HG02943 (cell line): ENCODE data around the gene TGFBR3.
"Not testable (repeated sequence)": the region's sequence is repeated elsewhere in the genome, so short reads cannot be mapped to it uniquely, and the experiment has no call there.

Experiments used
- ATAC-seq: cut with Tn5 transposase; IDR thresholded peaks from one replicate; pipeline ENCODE4 v1.9.1; 2021; ENCODE audit warnings: mild to moderate bottlenecking, low read depth, moderate library complexity; ENCODE audit not compliant: unreplicated experiment

The TGFBR3 gene

DNA sequence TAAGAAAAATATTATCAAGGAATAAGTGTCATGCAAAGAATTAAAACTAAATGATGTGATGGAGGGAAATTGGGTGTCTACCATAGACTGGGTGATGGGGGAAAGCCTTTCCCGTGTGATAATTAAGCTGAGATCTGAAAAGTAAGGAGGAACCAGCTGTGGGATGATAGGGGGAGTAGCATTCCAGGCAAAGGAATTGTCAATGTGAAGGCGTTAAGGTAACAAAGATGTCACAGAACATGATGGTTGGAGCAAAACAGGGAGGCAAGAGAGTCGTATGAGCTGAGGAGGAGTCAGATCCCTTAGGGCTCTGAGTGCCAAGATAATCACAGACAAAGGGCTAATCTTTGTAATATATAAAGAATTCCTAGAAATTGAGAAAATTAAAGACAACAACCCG is 215.2 kb downstream of the TGFBR3 start:
- ATAC-seq, result no peak

- no peak for ATAC-seq
These were observed 216.2 kb downstream of the TGFBR3 start for GRCh38 chr1:91669584-91670350.

DNA sequence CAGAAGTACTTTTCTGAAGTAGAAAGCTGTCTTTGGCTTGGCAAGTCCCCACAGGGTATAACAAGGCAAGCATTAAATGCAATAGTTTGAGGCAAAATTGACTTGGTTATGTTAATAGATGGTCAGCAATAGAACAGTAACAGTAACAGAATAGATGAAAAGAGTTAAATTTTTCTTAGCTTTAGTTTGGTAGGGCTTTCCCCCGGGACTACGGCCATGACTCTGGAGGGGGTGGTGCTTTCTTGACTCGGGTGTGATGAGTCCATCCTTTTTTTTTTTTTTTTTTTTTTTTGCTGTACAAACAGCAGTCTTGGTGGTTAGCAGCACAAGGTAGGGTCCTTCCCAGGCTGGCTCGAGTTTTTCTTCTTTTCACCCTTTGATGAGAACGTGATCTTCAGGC is 219.3 kb downstream of the TGFBR3 start:
- ATAC-seq, result not testable (repeated sequence)

DNA sequence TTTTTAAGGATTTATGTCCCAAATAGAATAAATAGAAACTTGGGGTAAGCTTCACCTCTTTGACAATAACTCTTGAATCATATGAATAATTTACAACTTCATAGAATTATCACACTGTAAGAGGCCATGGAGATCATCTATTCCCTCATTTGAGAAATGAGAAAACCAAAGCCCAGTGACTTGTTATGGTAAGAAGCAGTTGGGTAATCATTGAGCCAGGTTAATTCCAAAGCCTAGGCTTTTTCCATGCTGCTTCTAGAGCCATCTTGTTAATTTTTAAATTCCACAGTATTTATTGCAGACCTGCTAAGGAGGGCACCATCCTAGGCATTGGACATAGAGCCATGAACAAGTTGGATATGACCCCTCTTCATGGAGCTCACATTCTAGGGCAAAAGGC is 224.8 kb downstream of the TGFBR3 start:
- no peak for ATAC-seq

GRCh38 chr1:91660708-91661107 is 225.2 kb downstream of the TGFBR3 start:
- ATAC-seq, result no peak

DNA sequence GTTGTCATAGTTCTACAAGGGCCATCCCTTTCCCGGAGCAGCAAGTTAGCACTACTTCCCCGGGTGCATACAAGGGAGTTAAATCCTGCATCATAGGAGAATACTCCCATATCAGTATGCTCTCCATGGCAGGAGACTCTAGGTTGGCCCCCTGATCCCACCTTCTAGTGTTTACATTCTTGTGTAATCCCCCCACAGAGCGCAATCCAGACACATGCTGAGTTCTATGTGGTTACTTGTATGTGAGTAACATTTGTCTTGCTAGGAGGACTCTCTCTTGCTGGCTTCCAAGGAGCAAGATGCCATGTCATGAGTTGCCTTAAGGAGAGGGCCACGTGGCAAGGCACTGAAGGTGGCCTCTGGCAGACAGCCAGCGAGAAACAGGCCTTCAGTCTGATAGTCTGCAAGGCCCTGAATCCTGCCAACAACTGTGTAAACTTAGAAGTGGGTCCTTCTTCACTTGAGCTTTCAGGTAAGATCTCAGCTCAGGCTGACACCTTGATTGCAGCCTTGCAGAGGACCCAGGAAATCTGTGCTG is 230.0 kb downstream of the TGFBR3 start:
- ATAC-seq, result no peak

- no peak for ATAC-seq
These were observed 232.8 kb downstream of the TGFBR3 start for GRCh38 chr1:91653183-91653582.

GRCh38 chr1:91651661-91652071 is 234.3 kb downstream of the TGFBR3 start:
- ATAC-seq, result no peak

DNA sequence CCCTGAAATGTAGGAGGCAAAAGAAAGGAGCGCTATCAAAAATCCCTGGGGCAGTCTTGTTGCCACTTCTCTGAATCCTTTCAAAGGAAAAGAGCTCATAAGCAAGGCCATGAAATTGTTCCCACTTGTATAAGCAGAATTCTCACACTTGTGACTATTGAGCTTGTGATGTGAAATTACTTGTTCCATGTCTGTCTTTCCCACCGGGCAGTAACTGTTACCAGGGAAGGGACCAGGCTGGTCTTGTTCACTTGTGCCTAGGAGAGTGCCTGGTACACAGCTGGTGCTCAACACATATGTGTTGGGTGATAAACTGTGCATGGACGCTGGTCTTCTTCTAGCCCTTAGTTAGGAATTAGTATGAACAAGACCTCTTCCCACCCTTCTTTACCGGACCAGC is 234.7 kb downstream of the TGFBR3 start:
- ATAC-seq, result no peak

DNA sequence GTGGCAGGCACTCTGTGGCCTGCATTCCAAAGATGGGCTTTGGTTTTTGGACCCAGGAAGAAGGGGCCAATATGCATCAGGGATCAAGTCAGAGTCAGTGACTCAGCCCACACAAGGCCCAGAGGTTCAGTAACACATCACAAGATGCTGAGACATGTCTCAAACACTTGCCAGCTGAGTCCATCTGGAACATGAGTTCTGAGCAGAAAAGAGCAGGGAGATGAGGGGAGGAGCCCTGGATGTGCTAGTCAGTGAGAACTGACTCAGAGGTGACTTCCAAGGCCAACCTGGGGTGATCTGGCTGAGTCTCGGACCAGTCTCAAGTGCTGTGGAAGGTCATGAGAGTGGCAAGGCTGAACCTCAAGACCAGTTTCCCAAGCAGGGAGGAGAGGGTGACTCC is 235.2 kb downstream of the TGFBR3 start:
- ATAC-seq, result no peak

GRCh38 chr1:91647061-91647460 is 238.9 kb downstream of the TGFBR3 start:
- no peak for ATAC-seq

- no peak for ATAC-seq
These were observed 240.9 kb downstream of the TGFBR3 start for GRCh38 chr1:91645031-91645430.

- ATAC-seq, result no peak
These were observed 242.5 kb downstream of the TGFBR3 start for GRCh38 chr1:91643431-91643830.

GRCh38 chr1:91640877-91641526 is 244.9 kb downstream of the TGFBR3 start:
- ATAC-seq, result no peak

- no peak for ATAC-seq
These were observed 248.4 kb downstream of the TGFBR3 start for GRCh38 chr1:91637539-91637994.

GRCh38 chr1:91635763-91636162 is 250.2 kb downstream of the TGFBR3 start:
- no peak for ATAC-seq

- no peak for ATAC-seq
These were observed 252.5 kb downstream of the TGFBR3 start for GRCh38 chr1:91633438-91633837.

GRCh38 chr1:91631718-91632330 is 254.1 kb downstream of the TGFBR3 start:
- ATAC-seq, result no peak

DNA sequence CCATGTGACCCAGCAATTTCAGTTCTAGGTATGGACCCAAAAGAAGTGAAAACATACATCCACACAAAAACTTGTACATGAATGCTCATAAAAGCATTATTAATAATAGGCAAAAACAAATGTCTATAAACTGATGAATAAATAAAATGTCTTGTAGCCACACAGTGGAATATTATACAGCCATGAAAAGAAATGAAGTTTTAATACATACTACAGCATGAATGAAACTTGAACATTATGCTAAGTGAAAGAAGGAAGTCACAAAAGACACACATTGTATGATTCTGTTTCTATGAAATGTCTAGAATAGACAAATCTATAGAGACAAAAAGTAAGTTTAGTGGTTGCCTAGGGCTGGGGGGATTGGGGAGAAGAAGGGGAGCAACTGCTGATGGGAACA is 255.1 kb downstream of the TGFBR3 start:
- no peak for ATAC-seq
